HepG2 (cell line): ENCODE results near the gene KRTAP5-6. TPM values are rescaled to one million over a fixed set of nuclear protein-coding genes. Genes with fewer than 3 reads are reported as not detected.

ENCODE experiments used
- ARNTL ChIP-seq: sonication (generic); formaldehyde crosslinking; IDR thresholded peaks from 2 replicates; pipeline ENCODE4 v1.4.0; 2020; ENCODE audit warnings: mild to moderate bottlenecking, missing genetic modification reagents
- ETV5 ChIP-seq: IDR thresholded peaks from 2 replicates; pipeline ENCODE4 v1.6.1; 2018; ENCODE audit warnings: missing biosample characterization, missing genetic modification reagents, inconsistent platforms, borderline replicate concordance
- FOXA1 ChIP-seq, 2 experiments: fragments of 450-650 bp in 1 of 2; sonication (generic) in 1 of 2; formaldehyde crosslinking in 1 of 2; IDR thresholded peaks; 2 replicates each; pipeline versions ENCODE4 v1.4.0 to v1.6.1; 2016 to 2020; ENCODE audit warnings: missing genetic modification reagents in 1 of 2
- FOXO1 ChIP-seq: sonication (generic); formaldehyde crosslinking; IDR thresholded peaks from 2 replicates; pipeline ENCODE4 v1.4.0; 2020; ENCODE audit warnings: missing genetic modification reagents
- IRX3 ChIP-seq: sonication (generic); formaldehyde crosslinking; IDR thresholded peaks from 2 replicates; pipeline ENCODE4 v1.8.1; 2023; ENCODE audit warnings: mild to moderate bottlenecking, low read depth, missing genetic modification reagents, borderline replicate concordance
- ISL2 ChIP-seq: sonication (generic); formaldehyde crosslinking; IDR thresholded peaks from 2 replicates; pipeline ENCODE4 v1.5.0; 2020; ENCODE audit warnings: missing genetic modification reagents
- LCORL ChIP-seq, 2 experiments: fragments of 450-650 bp in 1 of 2; sonication (generic) in 1 of 2; formaldehyde crosslinking in 1 of 2; IDR thresholded peaks; 2 replicates each; pipeline versions ENCODE4 v1.5.0 to v1.6.1; 2017 to 2020; ENCODE audit warnings: antibody characterized with exemption in 1 of 2, missing genetic modification reagents in 1 of 2
- MAFF ChIP-seq: IDR thresholded peaks from 2 replicates; pipeline ENCODE4 v1.6.1; 2011; ENCODE audit warnings: low read depth, low read length, improper control_type of control experiment
- MED8 ChIP-seq: sonication (generic); formaldehyde crosslinking; IDR thresholded peaks from 2 replicates; pipeline ENCODE4 v1.8.1; 2023; ENCODE audit warnings: mild to moderate bottlenecking, missing genetic modification reagents; ENCODE audit not compliant: insufficient replicate concordance
- RARA ChIP-seq: IDR thresholded peaks from 2 replicates; pipeline ENCODE4 v1.6.1; 2016; ENCODE audit warnings: missing genetic modification reagents, missing compliant biosample characterization
- RORA ChIP-seq: sonication (generic); formaldehyde crosslinking; IDR thresholded peaks from 2 replicates; pipeline ENCODE4 v1.5.0; 2020; ENCODE audit warnings: mild to moderate bottlenecking, missing genetic modification reagents, moderate library complexity
- ZNF382 ChIP-seq: sonication (generic); formaldehyde crosslinking; IDR thresholded peaks from 2 replicates; pipeline ENCODE4 v1.5.0; 2020; ENCODE audit warnings: missing genetic modification reagents, mild to moderate bottlenecking, borderline replicate concordance
- ZNF543 ChIP-seq: sonication (generic); formaldehyde crosslinking; IDR thresholded peaks from 2 replicates; pipeline ENCODE4 v1.4.0; 2020; ENCODE audit warnings: mild to moderate bottlenecking, missing genetic modification reagents
- ZNF703 ChIP-seq: sonication (generic); formaldehyde crosslinking; IDR thresholded peaks from 2 replicates; pipeline ENCODE4 v1.5.1; 2020; ENCODE audit warnings: missing genetic modification reagents, mild to moderate bottlenecking, moderate library complexity, borderline replicate concordance
- polyA plus RNA-seq, 8 experiments: library from polyadenylated mRNA; depleted of rRNA in 3 of 8; stranded (reverse) in 7 of 8; unstranded in 1 of 8; fragments of >200 nt; fragmentation: Illumina TruSeq in 4 of 8; extraction: Trizol in 4 of 8; gene quantifications; 2 replicates each; pipeline versions ENCODE4 v1.2.1 to v1.2.3, GENCODE V29; 2011 to 2016; ENCODE audit warnings: low read depth in 4 of 8, missing spikeins in 1 of 8, mixed read lengths in 1 of 8; ENCODE audit not compliant: insufficient read depth in 1 of 8
- total RNA-seq, 5 experiments: library from RNA; depleted of rRNA; stranded (reverse); fragments of >200 nt; fragmentation: Illumina TruSeq; extraction: Trizol; gene quantifications; 2 replicates each; pipeline ENCODE4 v1.2.3, GENCODE V29; 2016; ENCODE audit warnings: low read depth in 1 of 5
- TF ChIP-seq, protein P1 (sequence below): sonication (generic); formaldehyde crosslinking; IDR thresholded peaks from 2 replicates; pipeline ENCODE4 v1.9.0; 2021; ENCODE audit warnings: missing genetic modification reagents, mild to moderate bottlenecking, borderline replicate concordance
- TF ChIP-seq, protein P2 (sequence below): sonication (generic); formaldehyde crosslinking; IDR thresholded peaks from 2 replicates; pipeline ENCODE4 v1.5.0; 2020; ENCODE audit warnings: mild to moderate bottlenecking, missing genetic modification reagents
- TF ChIP-seq, protein P3 (sequence below): IDR thresholded peaks from 2 replicates; pipeline ENCODE4 v1.4.0; 2020; ENCODE audit warnings: mild to moderate bottlenecking, missing genetic modification reagents
- TF ChIP-seq, protein P4 (sequence below): IDR thresholded peaks from 2 replicates; pipeline ENCODE4 v1.6.1; 2016

KRTAP5-6 gene
- total and polyA plus RNA-seq, 2 of the 13 experiments (the other 11 are each of a cell fraction or from before 2014, with no cell fraction given), result not detected

DNA sequence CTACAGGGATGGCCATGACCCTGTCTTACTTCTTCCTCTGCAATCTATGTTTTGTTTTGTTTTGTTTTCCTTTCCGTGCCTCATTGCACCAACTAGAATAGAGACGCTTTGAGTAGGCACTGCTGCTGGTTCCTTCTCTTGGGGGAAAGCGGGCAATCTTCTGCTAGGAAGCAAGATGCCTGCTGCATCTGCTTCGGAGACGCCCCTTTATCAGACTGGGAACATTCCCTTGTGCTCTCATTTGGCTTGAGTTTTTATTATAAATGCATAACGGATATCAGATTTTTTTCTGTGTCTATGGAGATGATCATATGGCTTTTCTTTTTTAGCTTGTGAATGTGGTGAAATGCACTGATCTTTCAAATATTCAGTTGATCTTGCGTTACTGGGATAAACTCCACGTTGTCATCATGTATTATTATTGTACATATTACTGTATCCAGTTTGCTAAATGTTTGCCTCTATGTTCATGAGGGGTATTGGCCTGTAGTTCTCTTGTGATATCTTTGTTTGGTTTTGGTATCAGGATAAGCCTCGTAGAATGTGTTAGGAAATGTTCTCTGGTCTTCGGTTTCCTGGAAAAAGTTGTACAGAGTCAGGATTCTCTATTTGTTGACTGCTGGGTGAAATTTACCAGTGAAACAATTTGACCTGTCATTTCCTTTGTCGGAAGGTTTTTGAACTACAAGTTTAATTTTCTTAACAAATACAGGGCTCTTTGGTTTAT is 23.4 kb upstream of the KRTAP5-6 start (continued):
- TF ChIP-seq ARNTL, result peak; percentile 88
- peak; percentile 83 for TF ChIP-seq FOXO1
- TF ChIP-seq ETV5 (CRISPR knock-in tag), result peak; percentile 79; the same call in 1 of the 2 replicates
- TF ChIP-seq RARA (CRISPR knock-in tag), result peak; percentile 81
- peak; percentile 27; the same call in 1 of the 2 replicates for TF ChIP-seq LCORL (IDR thresholded peaks at IDR 0.05)
- TF ChIP-seq LCORL (CRISPR knock-in tag; IDR thresholded peaks at IDR 0.05), result no peak
- no peak for TF ChIP-seq RORA (CRISPR knock-in tag)
- TF ChIP-seq ZNF703, result no peak
- no peak for TF ChIP-seq IRX3 (CRISPR knock-in tag)
- TF ChIP-seq MED8 (CRISPR knock-in tag), result peak; percentile 89
- TF ChIP-seq, protein P1, sequence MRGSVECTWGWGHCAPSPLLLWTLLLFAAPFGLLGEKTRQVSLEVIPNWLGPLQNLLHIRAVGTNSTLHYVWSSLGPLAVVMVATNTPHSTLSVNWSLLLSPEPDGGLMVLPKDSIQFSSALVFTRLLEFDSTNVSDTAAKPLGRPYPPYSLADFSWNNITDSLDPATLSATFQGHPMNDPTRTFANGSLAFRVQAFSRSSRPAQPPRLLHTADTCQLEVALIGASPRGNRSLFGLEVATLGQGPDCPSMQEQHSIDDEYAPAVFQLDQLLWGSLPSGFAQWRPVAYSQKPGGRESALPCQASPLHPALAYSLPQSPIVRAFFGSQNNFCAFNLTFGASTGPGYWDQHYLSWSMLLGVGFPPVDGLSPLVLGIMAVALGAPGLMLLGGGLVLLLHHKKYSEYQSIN (CRISPR knock-in tag), result no peak
- no peak for TF ChIP-seq ZNF543 (CRISPR knock-in tag)
- TF ChIP-seq ISL2, result peak; percentile 96
- TF ChIP-seq, protein P2, sequence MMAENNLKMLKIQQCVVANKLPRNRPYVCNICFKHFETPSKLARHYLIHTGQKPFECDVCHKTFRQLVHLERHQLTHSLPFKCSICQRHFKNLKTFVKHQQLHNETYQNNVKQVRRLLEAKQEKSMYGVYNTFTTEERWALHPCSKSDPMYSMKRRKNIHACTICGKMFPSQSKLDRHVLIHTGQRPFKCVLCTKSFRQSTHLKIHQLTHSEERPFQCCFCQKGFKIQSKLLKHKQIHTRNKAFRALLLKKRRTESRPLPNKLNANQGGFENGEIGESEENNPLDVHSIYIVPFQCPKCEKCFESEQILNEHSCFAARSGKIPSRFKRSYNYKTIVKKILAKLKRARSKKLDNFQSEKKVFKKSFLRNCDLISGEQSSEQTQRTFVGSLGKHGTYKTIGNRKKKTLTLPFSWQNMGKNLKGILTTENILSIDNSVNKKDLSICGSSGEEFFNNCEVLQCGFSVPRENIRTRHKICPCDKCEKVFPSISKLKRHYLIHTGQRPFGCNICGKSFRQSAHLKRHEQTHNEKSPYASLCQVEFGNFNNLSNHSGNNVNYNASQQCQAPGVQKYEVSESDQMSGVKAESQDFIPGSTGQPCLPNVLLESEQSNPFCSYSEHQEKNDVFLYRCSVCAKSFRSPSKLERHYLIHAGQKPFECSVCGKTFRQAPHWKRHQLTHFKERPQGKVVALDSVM (CRISPR knock-in tag), result no peak
- no peak for TF ChIP-seq ZNF382 (CRISPR knock-in tag)
- TF ChIP-seq, protein P3, sequence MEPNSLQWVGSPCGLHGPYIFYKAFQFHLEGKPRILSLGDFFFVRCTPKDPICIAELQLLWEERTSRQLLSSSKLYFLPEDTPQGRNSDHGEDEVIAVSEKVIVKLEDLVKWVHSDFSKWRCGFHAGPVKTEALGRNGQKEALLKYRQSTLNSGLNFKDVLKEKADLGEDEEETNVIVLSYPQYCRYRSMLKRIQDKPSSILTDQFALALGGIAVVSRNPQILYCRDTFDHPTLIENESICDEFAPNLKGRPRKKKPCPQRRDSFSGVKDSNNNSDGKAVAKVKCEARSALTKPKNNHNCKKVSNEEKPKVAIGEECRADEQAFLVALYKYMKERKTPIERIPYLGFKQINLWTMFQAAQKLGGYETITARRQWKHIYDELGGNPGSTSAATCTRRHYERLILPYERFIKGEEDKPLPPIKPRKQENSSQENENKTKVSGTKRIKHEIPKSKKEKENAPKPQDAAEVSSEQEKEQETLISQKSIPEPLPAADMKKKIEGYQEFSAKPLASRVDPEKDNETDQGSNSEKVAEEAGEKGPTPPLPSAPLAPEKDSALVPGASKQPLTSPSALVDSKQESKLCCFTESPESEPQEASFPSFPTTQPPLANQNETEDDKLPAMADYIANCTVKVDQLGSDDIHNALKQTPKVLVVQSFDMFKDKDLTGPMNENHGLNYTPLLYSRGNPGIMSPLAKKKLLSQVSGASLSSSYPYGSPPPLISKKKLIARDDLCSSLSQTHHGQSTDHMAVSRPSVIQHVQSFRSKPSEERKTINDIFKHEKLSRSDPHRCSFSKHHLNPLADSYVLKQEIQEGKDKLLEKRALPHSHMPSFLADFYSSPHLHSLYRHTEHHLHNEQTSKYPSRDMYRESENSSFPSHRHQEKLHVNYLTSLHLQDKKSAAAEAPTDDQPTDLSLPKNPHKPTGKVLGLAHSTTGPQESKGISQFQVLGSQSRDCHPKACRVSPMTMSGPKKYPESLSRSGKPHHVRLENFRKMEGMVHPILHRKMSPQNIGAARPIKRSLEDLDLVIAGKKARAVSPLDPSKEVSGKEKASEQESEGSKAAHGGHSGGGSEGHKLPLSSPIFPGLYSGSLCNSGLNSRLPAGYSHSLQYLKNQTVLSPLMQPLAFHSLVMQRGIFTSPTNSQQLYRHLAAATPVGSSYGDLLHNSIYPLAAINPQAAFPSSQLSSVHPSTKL, result peak; percentile 64
- TF ChIP-seq MAFF, result no peak
- TF ChIP-seq, protein P4, sequence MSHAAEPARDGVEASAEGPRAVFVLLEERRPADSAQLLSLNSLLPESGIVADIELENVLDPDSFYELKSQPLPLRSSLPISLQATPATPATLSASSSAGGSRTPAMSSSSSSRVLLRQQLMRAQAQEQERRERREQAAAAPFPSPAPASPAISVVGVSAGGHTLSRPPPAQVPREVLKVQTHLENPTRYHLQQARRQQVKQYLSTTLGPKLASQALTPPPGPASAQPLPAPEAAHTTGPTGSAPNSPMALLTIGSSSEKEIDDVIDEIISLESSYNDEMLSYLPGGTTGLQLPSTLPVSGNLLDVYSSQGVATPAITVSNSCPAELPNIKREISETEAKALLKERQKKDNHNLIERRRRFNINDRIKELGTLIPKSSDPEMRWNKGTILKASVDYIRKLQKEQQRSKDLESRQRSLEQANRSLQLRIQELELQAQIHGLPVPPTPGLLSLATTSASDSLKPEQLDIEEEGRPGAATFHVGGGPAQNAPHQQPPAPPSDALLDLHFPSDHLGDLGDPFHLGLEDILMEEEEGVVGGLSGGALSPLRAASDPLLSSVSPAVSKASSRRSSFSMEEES (CRISPR knock-in tag), result peak; percentile 67; the same call in 1 of the 2 replicates
- TF ChIP-seq FOXA1 (IDR thresholded peaks at IDR 0.05), result no peak
- TF ChIP-seq FOXA1 (CRISPR knock-in tag; IDR thresholded peaks at IDR 0.05), result peak; percentile 66
